ENCODE measurements around the gene MAML1.

DNA sequence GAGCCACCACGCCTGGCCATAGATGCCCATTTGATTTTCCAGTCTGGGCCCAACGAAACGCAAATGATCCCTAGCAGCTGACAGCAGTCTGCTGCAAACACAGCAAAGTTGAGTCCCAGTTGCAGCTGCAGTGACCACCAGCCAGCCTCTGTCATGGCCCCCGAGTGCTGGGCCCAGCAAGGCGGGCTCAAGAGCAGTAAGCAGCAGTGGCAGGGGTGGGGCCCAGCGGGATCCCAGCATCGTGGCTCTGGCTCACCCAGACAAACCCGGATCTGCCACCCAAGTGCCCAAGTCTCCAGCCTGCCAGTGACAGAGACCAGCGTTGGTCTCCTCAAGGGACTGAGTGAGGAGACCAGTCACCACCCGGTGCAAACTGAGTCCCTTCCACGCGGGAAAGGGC is 54.2 kb downstream of the MAML1 start:
- TF ChIP-seq, protein P1, sequence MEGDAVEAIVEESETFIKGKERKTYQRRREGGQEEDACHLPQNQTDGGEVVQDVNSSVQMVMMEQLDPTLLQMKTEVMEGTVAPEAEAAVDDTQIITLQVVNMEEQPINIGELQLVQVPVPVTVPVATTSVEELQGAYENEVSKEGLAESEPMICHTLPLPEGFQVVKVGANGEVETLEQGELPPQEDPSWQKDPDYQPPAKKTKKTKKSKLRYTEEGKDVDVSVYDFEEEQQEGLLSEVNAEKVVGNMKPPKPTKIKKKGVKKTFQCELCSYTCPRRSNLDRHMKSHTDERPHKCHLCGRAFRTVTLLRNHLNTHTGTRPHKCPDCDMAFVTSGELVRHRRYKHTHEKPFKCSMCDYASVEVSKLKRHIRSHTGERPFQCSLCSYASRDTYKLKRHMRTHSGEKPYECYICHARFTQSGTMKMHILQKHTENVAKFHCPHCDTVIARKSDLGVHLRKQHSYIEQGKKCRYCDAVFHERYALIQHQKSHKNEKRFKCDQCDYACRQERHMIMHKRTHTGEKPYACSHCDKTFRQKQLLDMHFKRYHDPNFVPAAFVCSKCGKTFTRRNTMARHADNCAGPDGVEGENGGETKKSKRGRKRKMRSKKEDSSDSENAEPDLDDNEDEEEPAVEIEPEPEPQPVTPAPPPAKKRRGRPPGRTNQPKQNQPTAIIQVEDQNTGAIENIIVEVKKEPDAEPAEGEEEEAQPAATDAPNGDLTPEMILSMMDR (IDR thresholded peaks at IDR 0.05), result no peak
- TF ChIP-seq POLR2AphosphoS5 (IDR thresholded peaks at IDR 0.05), result no peak
